Jurkat, Clone E6-1 (cell line): ENCODE measurements around the gene HELLS.

ENCODE experiments used
- DNase-seq: peaks from one replicate; pipeline ENCODE4 v3.0.0-alpha.2; 2011; ENCODE audit warnings: low read depth, low spot score
- H3K4me3 ChIP-seq: 2 replicates; pipeline ENCODE4 v1.5.1; 2011; ENCODE audit warnings: mild to moderate bottlenecking, low read length, control low read depth, moderate library complexity

HELLS gene

DNA sequence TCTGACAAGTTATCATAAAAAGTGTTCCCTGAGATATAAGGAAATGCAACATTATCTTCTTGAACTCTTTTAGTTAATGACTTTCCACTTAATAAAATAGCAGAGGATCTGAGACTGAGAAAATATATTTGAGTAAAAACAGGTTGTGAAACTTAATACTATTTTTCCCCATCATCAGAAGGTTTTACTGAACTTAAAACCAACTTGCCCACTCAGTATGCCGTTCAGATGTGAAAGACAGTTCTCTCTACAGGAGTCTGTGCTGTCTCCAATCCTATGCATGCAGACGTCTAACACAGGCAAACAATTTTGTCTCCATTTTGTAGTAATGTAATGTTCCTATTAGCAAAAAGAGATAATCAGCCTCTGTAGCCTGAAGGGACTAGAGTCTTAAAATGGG, 99.7 kb downstream of the HELLS start:
- H3K4me3 ChIP-seq, result no peak overlapping the region
- no peak for DNase-seq
